ENCODE data around the gene MFSD2A. TPM values are rescaled to one million over a fixed set of nuclear protein-coding genes. Genes with fewer than 3 reads are reported as not detected.
A peak's percentile ranks its signal among the peaks of the same experiment; 100 is the strongest.

The MFSD2A gene
- total and polyA plus RNA-seq, 9 of the 15 experiments (the other 6 are each of a cell fraction or from before 2014, with no cell fraction given): 0.06 to 0.40 (median 0.15) TPM; not detected in 4

DNA sequence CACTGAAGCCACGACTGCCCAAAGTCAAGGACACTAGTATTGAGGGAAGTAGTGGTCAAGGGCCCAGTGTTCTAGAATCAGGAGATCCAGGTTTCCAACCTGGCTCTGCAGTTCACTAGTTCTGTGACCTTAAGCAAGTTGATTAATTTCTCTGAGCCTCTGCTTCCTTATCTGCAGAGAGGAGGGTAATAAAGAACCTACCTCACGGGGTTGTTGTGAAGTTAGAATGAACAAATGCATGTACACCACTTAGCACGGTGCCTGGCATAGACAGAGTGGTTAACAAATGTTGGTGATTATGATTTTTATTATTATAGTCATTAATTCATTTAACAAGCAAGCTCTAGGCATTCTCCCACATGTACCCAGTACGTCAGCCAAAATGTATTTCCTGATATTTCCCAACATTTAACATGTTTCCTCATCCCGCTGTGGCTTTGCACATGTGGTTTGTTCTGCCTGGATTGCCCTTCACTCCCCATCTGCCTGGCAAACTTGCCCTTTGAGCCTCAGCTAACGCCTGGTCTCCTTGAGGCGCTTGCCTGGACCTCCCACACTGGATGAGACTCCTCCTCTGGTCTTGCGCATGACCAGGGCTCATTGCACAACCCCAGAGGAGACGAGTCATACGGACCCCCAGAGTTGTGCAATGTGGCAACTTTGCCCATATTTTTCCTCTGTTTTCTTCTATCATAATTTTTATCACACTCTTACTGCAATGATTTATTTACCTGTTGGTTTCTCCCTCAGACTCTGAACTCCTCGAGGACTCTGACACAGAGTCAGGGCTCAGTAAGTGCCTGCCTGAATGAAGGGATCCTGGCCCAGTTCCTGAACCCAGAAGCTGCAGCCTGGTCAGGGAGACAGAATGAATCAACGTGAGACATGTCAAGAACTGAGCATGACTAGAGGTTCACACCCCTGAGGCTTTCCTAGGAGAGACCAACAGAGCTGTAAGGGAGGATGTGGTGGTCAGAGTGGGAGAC, 20.7 kb upstream of the MFSD2A start (continued):
- TF ChIP-seq, protein P1, sequence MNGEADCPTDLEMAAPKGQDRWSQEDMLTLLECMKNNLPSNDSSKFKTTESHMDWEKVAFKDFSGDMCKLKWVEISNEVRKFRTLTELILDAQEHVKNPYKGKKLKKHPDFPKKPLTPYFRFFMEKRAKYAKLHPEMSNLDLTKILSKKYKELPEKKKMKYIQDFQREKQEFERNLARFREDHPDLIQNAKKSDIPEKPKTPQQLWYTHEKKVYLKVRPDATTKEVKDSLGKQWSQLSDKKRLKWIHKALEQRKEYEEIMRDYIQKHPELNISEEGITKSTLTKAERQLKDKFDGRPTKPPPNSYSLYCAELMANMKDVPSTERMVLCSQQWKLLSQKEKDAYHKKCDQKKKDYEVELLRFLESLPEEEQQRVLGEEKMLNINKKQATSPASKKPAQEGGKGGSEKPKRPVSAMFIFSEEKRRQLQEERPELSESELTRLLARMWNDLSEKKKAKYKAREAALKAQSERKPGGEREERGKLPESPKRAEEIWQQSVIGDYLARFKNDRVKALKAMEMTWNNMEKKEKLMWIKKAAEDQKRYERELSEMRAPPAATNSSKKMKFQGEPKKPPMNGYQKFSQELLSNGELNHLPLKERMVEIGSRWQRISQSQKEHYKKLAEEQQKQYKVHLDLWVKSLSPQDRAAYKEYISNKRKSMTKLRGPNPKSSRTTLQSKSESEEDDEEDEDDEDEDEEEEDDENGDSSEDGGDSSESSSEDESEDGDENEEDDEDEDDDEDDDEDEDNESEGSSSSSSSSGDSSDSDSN (IDR thresholded peaks at IDR 0.05; ENCODE audit: borderline replicate concordance in 1 of 2, low read depth in 2 of 2, low read length in 2 of 2): no peak
- TF ChIP-seq, protein P2, sequence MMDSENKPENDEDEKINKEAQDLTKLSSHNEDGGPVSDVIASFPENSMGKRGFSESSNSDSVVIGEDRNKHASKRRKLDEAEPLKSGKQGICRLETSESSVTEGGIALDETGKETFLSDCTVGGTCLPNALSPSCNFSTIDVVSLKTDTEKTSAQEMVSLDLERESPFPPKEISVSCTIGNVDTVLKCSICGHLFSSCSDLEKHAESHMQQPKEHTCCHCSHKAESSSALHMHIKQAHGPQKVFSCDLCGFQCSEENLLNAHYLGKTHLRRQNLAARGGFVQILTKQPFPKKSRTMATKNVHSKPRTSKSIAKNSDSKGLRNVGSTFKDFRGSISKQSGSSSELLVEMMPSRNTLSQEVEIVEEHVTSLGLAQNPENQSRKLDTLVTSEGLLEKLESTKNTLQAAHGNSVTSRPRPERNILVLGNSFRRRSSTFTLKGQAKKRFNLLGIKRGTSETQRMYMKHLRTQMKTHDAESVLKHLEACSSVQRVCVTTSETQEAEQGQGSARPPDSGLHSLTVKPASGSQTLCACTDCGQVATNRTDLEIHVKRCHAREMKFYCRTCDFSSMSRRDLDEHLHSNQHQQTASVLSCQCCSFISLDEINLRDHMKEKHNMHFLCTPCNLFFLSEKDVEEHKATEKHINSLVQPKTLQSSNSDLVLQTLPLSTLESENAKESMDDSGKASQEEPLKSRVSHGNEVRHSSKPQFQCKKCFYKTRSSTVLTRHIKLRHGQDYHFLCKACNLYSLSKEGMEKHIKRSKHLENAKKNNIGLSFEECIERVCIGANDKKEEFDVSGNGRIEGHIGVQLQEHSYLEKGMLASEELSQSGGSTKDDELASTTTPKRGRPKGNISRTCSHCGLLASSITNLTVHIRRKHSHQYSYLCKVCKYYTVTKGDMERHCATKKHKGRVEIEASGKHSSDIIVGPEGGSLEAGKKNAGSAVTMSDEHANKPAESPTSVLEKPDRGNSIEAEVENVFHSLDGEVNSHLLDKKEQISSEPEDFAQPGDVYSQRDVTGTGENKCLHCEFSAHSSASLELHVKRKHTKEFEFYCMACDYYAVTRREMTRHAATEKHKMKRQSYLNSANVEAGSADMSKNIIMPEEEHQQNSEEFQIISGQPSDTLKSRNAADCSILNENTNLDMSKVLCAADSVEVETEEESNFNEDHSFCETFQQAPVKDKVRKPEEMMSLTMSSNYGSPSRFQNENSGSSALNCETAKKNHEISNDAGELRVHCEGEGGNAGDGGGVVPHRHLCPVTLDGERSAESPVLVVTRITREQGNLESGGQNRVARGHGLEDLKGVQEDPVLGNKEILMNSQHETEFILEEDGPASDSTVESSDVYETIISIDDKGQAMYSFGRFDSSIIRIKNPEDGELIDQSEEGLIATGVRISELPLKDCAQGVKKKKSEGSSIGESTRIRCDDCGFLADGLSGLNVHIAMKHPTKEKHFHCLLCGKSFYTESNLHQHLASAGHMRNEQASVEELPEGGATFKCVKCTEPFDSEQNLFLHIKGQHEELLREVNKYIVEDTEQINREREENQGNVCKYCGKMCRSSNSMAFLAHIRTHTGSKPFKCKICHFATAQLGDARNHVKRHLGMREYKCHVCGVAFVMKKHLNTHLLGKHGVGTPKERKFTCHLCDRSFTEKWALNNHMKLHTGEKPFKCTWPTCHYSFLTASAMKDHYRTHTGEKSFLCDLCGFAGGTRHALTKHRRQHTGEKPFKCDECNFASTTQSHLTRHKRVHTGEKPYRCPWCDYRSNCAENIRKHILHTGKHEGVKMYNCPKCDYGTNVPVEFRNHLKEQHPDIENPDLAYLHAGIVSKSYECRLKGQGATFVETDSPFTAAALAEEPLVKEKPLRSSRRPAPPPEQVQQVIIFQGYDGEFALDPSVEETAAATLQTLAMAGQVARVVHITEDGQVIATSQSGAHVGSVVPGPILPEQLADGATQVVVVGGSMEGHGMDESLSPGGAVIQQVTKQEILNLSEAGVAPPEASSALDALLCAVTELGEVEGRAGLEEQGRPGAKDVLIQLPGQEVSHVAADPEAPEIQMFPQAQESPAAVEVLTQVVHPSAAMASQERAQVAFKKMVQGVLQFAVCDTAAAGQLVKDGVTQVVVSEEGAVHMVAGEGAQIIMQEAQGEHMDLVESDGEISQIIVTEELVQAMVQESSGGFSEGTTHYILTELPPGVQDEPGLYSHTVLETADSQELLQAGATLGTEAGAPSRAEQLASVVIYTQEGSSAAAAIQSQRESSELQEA (IDR thresholded peaks at IDR 0.05; ENCODE audit: low read depth): no peak
- TF ChIP-seq, protein P3, sequence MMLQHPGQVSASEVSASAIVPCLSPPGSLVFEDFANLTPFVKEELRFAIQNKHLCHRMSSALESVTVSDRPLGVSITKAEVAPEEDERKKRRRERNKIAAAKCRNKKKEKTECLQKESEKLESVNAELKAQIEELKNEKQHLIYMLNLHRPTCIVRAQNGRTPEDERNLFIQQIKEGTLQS (IDR thresholded peaks at IDR 0.05): peak; percentile 60
- TF ChIP-seq, protein P3 (CRISPR knock-in tag; conservative IDR thresholded peaks at IDR 0.05): no peak
- TF ChIP-seq SRSF9 (IDR thresholded peaks at IDR 0.05; ENCODE audit: borderline replicate concordance, low read depth, low read length) (no peak), ZNF140 (CRISPR knock-in tag; IDR thresholded peaks at IDR 0.05) (no peak), ZKSCAN8 (CRISPR knock-in tag; IDR thresholded peaks at IDR 0.05) (no peak), ETV6 (IDR thresholded peaks at IDR 0.05; ENCODE audit: borderline replicate concordance in 1 of 2, low read depth in 2 of 2, low read length in 1 of 2) (no peak), ETV6 (CRISPR knock-in tag; IDR thresholded peaks at IDR 0.05; ENCODE audit: borderline replicate concordance) (no peak), SOX6 (IDR thresholded peaks at IDR 0.05) (no peak), NCOA6 (IDR thresholded peaks at IDR 0.05) (no peak), ZNF766 (CRISPR knock-in tag; conservative IDR thresholded peaks at IDR 0.05) (no peak), CAMTA2 (CRISPR knock-in tag; conservative IDR thresholded peaks at IDR 0.05) (no peak)
- TF ChIP-seq, protein P4, sequence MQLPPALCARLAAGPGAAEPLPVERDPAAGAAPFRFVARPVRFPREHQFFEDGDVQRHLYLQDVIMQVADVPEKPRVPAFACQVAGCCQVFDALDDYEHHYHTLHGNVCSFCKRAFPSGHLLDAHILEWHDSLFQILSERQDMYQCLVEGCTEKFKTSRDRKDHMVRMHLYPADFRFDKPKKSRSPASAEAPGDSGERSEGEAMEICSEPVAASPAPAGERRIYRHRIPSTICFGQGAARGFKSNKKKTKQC (CRISPR knock-in tag; IDR thresholded peaks at IDR 0.05): no peak

Measured in K562 (cell line).